Measurements from ENCODE around the gene RAI1. TPM values are rescaled to one million over a fixed set of nuclear protein-coding genes. Genes with fewer than 3 reads are reported as not detected.

RAI1 gene
- total RNA-seq, 1 donor from 2014 or later, result 40.1 TPM

- H3K27me3 Mint-ChIP-seq (ENCODE audit: unreplicated experiment), result no peaks in the 10 kb centered on the region
- peak; percentile 58 for TF ChIP-seq CTCF (IDR thresholded peaks at IDR 0.05)
- peaks cover 55% of the 10 kb centered on the region for H3K4me1 Mint-ChIP-seq (ENCODE audit: unreplicated experiment)
- DNase-seq (ENCODE audit: extremely low spot score, unreplicated experiment), result no peak
- H3K9me3 Mint-ChIP-seq (ENCODE audit: unreplicated experiment), result no peaks in the 10 kb centered on the region
- H3K4me3 Mint-ChIP-seq (ENCODE audit: unreplicated experiment), result peak overlapping the region; percentile 71
- H3K27ac Mint-ChIP-seq (ENCODE audit: unreplicated experiment), result peak overlapping the region; percentile 85
- no peaks in the 10 kb centered on the region for H3K36me3 Mint-ChIP-seq (ENCODE audit: unreplicated experiment)
These were observed 99.8 kb downstream of the RAI1 start for GRCh38 chr17:17780922-17781590.

- H3K27me3 Mint-ChIP-seq (ENCODE audit: unreplicated experiment), result no peaks in the 10 kb centered on the region
- H3K9me3 Mint-ChIP-seq (ENCODE audit: unreplicated experiment), result no peaks in the 10 kb centered on the region
- H3K4me3 Mint-ChIP-seq (ENCODE audit: unreplicated experiment), result peak overlapping the region; percentile 70
- peak overlapping the region; percentile 85 for H3K27ac Mint-ChIP-seq (ENCODE audit: unreplicated experiment)
- peaks cover 60% of the 10 kb centered on the region for H3K4me1 Mint-ChIP-seq (ENCODE audit: unreplicated experiment)
- no peak for DNase-seq (ENCODE audit: extremely low spot score, unreplicated experiment)
- TF ChIP-seq CTCF (IDR thresholded peaks at IDR 0.05), result no peak
- H3K36me3 Mint-ChIP-seq (ENCODE audit: unreplicated experiment), result no peaks in the 10 kb centered on the region
These were observed 100.6 kb downstream of the RAI1 start for GRCh38 chr17:17781591-17782496.

GRCh38 chr17:17782523-17783115 lies 101.4 kb downstream of the RAI1 start:
- H3K36me3 Mint-ChIP-seq (ENCODE audit: unreplicated experiment), result no peaks in the 10 kb centered on the region
- H3K4me3 Mint-ChIP-seq (ENCODE audit: unreplicated experiment), result peak overlapping the region; percentile 65
- H3K27me3 Mint-ChIP-seq (ENCODE audit: unreplicated experiment), result no peaks in the 10 kb centered on the region

GRCh38 chr17:17783116-17783824 lies 102.0 kb downstream of the RAI1 start:
- no peaks in the 10 kb centered on the region for H3K36me3 Mint-ChIP-seq (ENCODE audit: unreplicated experiment)

More at GRCh38 chr17:17782523-17783115, 101.4 kb downstream of the RAI1 start:
- Mint-ChIP-seq H3K27ac (ENCODE audit: unreplicated experiment) (no peak overlapping the region), H3K4me1 (ENCODE audit: unreplicated experiment) (peaks cover 58% of the 10 kb centered on the region), H3K9me3 (ENCODE audit: unreplicated experiment) (no peaks in the 10 kb centered on the region)
- no peak for TF ChIP-seq CTCF (IDR thresholded peaks at IDR 0.05)
- DNase-seq (ENCODE audit: extremely low spot score, unreplicated experiment), result no peak

More at GRCh38 chr17:17783116-17783824, 102.0 kb downstream of the RAI1 start:
- Mint-ChIP-seq H3K27ac (ENCODE audit: unreplicated experiment) (no peak overlapping the region), H3K4me1 (ENCODE audit: unreplicated experiment) (peaks cover 53% of the 10 kb centered on the region), H3K9me3 (ENCODE audit: unreplicated experiment) (no peaks in the 10 kb centered on the region), H3K4me3 (ENCODE audit: unreplicated experiment) (peak overlapping the region; percentile 68), H3K27me3 (ENCODE audit: unreplicated experiment) (no peaks in the 10 kb centered on the region)
- DNase-seq (ENCODE audit: extremely low spot score, unreplicated experiment), result no peak
- TF ChIP-seq CTCF (IDR thresholded peaks at IDR 0.05), result peak; percentile 47
